ENCODE results near the gene MGMT.

The MGMT gene

DNA sequence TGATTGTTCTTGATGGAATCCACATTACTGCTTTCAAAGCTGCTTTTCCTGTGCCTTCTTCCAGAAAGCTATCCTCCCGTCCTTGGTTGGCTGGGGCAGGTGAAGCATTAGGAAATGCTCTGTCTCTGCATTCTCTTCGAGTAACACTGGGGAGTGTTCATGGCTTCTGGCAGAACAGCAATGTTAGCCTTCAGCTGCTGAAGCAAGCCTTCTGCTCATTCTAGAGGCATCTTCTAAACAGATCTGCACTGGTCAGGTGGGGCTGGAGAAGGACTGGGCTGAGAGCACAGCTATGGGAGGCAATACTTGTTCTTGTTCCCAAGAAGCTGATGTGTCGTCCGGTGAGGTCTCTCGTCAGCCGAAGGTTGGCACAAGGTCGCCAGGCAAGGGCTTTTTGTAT is 80.6 kb downstream of the MGMT start:
- H3K9me3 Mint-ChIP-seq: no peaks in the 10 kb centered on the region

DNA sequence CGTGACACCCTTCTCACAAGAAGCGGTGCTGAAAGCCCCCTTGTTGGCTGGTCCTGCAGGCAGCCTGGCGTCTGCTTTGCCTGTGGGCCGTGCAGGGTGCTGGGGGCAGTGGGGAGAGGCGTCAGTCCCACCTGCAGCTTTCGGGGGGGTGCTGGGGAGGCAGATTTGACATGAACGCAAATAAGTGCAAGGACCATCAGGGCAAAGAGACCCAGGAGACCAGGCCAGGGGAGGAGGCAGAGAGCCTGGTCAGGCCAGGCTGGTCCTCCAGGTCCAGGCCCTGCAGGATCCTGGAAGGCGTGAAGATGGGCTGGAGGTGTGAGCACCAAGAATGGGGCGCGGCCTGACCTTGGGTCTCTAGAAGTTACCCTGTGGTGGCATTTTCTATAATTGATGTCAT is 81.6 kb downstream of the MGMT start:
- Mint-ChIP-seq H3K4me1 (peaks cover 47% of the 10 kb centered on the region), H3K9me3 (no peaks in the 10 kb centered on the region), H3K36me3 (peaks cover 27% of the 10 kb centered on the region), H3K27ac (peak overlapping the region; percentile 64), H3K4me3 (no peak overlapping the region), H3K27me3 (no peaks in the 10 kb centered on the region)
- no peak for ATAC-seq

More for the DNA sequence above, 80.6 kb downstream of the MGMT start:
- H3K36me3 Mint-ChIP-seq: peaks cover 31% of the 10 kb centered on the region
- no peaks in the 10 kb centered on the region for H3K27me3 Mint-ChIP-seq
- peaks cover 42% of the 10 kb centered on the region for H3K4me1 Mint-ChIP-seq
- H3K4me3 Mint-ChIP-seq: no peak overlapping the region
- H3K27ac Mint-ChIP-seq: peak overlapping the region; percentile 64
- ATAC-seq: no peak

DNA sequence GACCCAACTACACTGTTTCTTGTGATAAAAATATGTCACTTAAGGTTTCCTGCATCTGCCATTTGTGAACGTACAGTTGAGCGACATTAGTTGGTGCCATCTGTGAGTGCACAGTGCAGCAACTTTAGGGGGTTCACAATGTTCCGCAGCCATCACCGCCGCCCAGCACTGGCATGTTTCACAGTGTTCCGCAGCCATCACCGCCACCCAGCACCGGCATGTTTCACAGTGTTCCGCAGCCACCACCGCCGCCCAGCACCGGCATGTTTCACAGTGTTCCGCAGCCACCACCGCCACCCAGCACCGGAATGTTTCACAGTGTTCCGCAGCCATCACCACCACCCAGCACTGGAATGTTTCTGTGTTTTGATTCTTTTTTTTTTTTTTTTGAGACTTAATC is 83.0 kb downstream of the MGMT start:
- H3K27ac Mint-ChIP-seq: no peak overlapping the region
- H3K36me3 Mint-ChIP-seq: peaks cover 23% of the 10 kb centered on the region
- H3K9me3 Mint-ChIP-seq: no peaks in the 10 kb centered on the region

DNA sequence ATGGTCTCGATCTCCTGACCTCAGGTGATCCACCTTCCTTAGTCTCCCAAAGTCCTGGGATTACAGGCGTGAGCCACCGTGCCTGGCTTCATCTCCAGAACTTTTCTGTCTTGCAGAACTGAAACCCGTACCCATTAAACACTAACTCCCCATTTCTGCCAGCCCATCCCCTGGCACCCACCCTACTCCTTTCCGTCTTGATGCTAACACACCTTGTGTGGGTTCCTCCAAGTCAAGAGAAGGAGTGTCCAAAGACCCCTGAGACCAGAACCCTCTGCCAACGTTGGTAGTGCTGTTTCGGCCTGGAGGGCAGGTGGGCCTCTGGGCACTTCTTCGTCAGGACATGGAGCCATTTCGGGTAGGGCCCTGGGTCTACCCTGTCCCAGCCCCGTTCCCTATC is 83.6 kb downstream of the MGMT start:
- Mint-ChIP-seq H3K27ac (peak overlapping the region; percentile 59), H3K27me3 (no peaks in the 10 kb centered on the region), H3K4me3 (no peak overlapping the region), H3K4me1 (peaks cover 45% of the 10 kb centered on the region), H3K36me3 (peaks cover 25% of the 10 kb centered on the region), H3K9me3 (no peaks in the 10 kb centered on the region)
- no peak for ATAC-seq

More for the DNA sequence above, 83.0 kb downstream of the MGMT start:
- H3K4me1 Mint-ChIP-seq: peaks cover 45% of the 10 kb centered on the region
- no peaks in the 10 kb centered on the region for H3K27me3 Mint-ChIP-seq
- H3K4me3 Mint-ChIP-seq: no peak overlapping the region
- ATAC-seq: no peak

DNA sequence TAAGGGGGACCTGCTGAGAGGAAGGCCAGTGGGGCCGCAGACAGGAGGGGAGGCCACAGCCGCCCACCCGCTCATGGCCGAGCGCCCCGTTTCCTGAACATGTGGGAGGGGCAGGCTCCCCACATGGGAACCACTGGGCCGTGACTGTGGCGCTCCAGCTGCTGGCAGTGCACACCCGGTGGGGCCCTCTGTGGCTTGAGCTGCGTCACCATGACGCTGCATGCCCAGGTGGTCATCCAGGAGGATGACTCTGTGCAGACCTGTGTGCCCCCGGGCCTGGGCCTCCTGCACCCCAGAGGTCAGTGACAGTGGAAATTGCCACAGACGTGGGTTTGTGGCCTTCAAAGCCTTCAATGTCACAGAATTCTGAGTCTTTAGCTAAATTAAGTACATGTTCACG is 85.1 kb downstream of the MGMT start:
- peak overlapping the region; percentile 36 for H3K4me3 Mint-ChIP-seq
- peaks cover 25% of the 10 kb centered on the region for H3K36me3 Mint-ChIP-seq
- H3K9me3 Mint-ChIP-seq: no peaks in the 10 kb centered on the region
- peaks cover 35% of the 10 kb centered on the region for H3K4me1 Mint-ChIP-seq
- H3K27me3 Mint-ChIP-seq: no peaks in the 10 kb centered on the region
- peak overlapping the region; percentile 59 for H3K27ac Mint-ChIP-seq
- ATAC-seq: peak; percentile 93

DNA sequence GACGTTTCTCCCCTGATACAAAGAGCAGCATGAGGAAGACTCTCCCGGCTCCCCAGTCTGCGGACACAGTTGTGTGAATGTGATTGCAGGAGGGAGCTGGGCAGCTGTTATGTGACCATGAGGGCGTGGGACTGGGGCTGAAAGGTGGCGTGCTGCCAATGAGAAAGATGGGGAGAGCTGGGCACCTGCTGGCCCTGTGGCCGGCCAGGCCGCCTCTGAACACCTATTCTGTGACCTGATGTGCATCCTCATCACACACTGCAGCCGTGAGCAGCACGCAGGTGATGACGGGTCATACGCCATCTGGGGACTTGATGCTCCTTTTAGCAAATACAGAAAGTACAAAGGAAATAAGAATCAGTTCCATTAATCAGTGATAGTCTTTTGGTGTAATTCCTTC is 86.9 kb downstream of the MGMT start:
- H3K27ac Mint-ChIP-seq: no peak overlapping the region
- ATAC-seq: no peak
- peaks cover 26% of the 10 kb centered on the region for H3K4me1 Mint-ChIP-seq
- H3K36me3 Mint-ChIP-seq: peaks cover 30% of the 10 kb centered on the region
- no peak overlapping the region for H3K4me3 Mint-ChIP-seq
- no peaks in the 10 kb centered on the region for H3K27me3 Mint-ChIP-seq
- no peaks in the 10 kb centered on the region for H3K9me3 Mint-ChIP-seq

DNA sequence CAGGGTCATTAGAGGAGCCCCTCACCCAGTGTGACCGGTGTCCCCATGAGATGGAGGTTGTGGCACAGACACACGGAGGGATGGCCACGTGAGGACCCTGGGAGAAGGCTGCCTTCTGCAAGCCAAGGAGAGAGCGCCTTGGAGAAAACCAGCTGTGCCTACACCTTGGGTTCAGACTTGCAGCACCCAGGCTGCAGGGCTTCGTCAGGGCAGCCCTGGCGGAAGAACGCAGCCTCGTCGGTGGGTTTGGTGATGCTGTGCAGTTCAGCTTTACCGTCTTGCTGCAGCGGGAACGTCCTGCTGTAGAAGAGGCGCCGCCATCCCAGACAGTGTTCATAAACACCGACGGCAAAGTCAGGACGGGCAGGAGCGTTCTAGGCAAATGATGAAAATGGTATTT is 89.3 kb downstream of the MGMT start:
- Mint-ChIP-seq H3K36me3 (peaks cover 26% of the 10 kb centered on the region), H3K4me3 (no peak overlapping the region), H3K27ac (no peak overlapping the region), H3K9me3 (no peaks in the 10 kb centered on the region), H3K4me1 (peaks cover 22% of the 10 kb centered on the region), H3K27me3 (no peaks in the 10 kb centered on the region)
- no peak for ATAC-seq

DNA sequence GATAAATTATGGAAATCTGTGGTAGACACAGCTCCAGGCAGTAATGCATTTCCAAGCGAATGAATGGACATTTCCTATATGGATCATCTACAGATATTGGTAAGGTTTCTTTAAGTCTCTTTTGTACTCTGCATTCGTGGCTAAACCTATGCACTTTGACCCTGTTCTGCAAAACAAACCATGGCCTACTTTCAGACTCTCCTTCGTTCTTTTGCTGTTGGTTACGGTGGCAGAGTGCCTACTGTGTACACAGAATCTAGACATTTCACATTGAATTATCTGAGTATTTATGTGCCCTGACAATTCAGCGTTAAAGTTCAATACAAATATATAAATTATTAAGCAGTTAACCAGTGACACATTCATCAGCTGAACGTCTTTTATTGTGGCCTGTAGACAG is 93.3 kb downstream of the MGMT start:
- no peak for ATAC-seq
- H3K27ac Mint-ChIP-seq: no peak overlapping the region
- no peaks in the 10 kb centered on the region for H3K27me3 Mint-ChIP-seq
- peaks cover 6% of the 10 kb centered on the region for H3K9me3 Mint-ChIP-seq
- H3K36me3 Mint-ChIP-seq: peaks cover 34% of the 10 kb centered on the region
- H3K4me1 Mint-ChIP-seq: peaks cover 6% of the 10 kb centered on the region
- no peak overlapping the region for H3K4me3 Mint-ChIP-seq

DNA sequence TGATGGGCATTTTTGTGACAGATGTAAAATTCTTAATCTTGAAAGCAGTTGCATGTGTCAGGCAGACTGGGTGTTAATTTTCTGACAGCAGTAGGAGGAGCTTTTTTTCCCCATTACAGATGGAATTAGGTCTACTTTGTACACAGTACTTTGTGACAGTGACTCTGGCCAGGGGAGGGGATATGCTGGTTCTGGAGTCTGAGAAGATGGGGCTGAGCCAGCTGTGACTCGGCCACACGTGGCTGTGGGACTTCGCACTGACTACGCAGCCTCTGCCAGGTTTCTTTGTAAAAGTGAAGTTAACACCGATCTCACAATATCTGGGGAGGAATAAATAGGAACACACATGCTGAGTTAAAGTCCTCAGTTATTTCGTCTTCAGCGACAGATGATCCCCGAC is 95.4 kb downstream of the MGMT start:
- H3K27me3 Mint-ChIP-seq: no peaks in the 10 kb centered on the region
- H3K27ac Mint-ChIP-seq: no peak overlapping the region
- H3K4me3 Mint-ChIP-seq: no peak overlapping the region
- peaks cover 6% of the 10 kb centered on the region for H3K4me1 Mint-ChIP-seq
- no peak for ATAC-seq
- H3K36me3 Mint-ChIP-seq: peaks cover 52% of the 10 kb centered on the region
- H3K9me3 Mint-ChIP-seq: peaks cover 6% of the 10 kb centered on the region

DNA sequence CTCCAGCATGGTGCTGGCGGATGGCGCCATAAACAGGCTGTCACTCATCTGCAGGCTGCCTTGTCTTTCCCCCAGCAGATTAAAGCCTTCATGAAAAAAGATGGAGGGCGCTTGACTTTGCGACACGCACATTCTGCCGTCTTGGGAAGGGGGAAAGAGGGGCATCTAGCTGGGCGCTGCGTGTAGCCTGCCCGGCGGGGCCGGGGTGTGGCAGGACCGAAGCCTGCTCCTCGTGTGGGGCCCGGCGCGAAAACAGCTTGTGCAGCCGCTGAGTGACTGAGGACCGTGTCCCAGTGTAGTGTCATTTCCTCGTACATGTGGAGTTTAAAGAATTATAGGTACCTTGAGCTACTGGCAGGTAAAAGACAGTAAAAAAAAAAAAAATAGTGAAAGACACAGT is 97.9 kb downstream of the MGMT start:
- Mint-ChIP-seq H3K27ac (peak overlapping the region; percentile 83), H3K9me3 (peaks cover 6% of the 10 kb centered on the region), H3K27me3 (no peaks in the 10 kb centered on the region), H3K36me3 (peaks cover 53% of the 10 kb centered on the region), H3K4me3 (no peak overlapping the region), H3K4me1 (peaks cover 6% of the 10 kb centered on the region)
- ATAC-seq: no peak

DNA sequence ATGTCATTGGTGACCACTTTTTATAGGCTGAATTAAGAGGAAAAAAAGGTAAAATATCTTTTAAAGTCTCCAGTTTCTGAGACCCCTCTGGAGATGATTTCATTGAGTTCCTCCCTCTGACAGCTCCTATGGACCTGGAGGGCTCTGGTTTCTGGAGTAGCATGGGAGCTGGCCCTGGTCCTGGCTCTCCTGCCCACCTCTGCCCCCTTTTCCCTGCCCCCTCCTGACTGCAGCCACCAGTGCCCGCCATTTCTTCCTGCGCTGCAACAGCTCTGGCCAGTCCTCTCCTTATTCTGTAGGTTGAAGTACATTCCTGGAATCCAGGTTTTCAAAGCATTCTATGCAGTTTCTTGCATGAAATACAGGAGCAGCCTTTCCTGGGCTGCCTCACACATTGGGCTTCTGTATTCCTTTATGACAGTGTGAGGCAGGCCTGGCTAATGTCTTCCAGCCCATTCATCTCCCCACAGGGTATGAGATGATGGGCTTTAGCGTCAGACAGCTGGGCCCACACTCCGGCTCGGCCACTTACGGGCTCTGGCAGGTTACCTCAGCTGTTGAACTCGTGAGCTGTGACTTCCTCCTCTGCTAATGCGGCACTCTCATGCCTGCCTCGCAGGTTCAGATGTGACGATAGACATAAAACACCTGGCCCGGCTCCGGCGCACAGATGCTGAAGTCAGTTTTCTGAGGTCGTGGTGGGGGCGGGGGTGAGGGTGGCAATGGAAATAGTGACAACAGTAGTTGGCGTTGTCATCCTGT is 101.7 kb downstream of the MGMT start:
- ATAC-seq: peak; percentile 75
- H3K36me3 Mint-ChIP-seq: peaks cover 42% of the 10 kb centered on the region
- no peaks in the 10 kb centered on the region for H3K27me3 Mint-ChIP-seq
- H3K27ac Mint-ChIP-seq: no peak overlapping the region
- H3K9me3 Mint-ChIP-seq: peaks cover 6% of the 10 kb centered on the region
- peaks cover 6% of the 10 kb centered on the region for H3K4me1 Mint-ChIP-seq
- no peak overlapping the region for H3K4me3 Mint-ChIP-seq

DNA sequence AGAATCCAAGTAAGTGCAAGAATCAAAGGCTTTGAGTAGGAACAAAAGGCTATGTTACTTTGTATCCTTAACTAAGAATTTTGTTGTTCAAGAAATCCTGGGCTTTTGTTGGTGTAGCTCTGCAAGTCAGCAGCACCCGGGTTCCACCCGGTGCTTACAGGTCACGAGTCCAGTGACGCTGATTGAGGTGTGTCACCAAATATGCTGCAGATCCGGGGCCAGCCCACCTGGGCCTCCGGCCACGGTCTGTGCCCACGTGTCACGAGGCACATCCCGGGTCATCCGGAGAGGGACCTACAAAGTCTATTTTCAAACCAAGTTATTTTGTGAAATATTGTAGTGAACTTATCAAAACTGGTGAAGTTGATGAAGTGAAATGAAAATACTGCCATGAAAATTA is 103.1 kb downstream of the MGMT start:
- ATAC-seq: no peak
- Mint-ChIP-seq H3K4me1 (no peaks in the 10 kb centered on the region), H3K27me3 (no peaks in the 10 kb centered on the region), H3K36me3 (peaks cover 33% of the 10 kb centered on the region), H3K27ac (no peak overlapping the region), H3K9me3 (no peaks in the 10 kb centered on the region), H3K4me3 (no peak overlapping the region)

DNA sequence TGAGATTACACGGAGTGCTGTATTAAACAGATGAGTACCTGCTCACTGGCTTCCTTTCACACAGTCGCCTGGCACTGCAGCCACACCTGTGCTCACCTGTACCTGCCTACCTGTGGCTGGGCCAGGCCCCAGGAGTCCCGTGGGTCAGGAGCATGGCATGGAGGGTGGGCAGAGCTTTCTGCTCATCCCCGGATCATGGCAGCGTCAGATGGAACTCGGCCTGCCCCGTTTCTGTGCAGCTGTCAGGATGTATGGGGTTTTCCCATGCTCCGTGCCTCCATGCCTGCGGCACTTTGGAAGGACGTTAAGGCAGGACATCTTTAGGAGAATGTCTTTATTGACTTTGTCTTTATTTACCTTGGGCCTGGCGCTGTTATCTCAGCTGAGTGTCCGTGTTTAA is 112.2 kb downstream of the MGMT start:
- Mint-ChIP-seq H3K36me3 (peaks cover 29% of the 10 kb centered on the region), H3K9me3 (peaks cover 6% of the 10 kb centered on the region), H3K4me3 (no peak overlapping the region), H3K27ac (no peak overlapping the region), H3K27me3 (no peaks in the 10 kb centered on the region), H3K4me1 (no peaks in the 10 kb centered on the region)
- no peak for ATAC-seq

DNA sequence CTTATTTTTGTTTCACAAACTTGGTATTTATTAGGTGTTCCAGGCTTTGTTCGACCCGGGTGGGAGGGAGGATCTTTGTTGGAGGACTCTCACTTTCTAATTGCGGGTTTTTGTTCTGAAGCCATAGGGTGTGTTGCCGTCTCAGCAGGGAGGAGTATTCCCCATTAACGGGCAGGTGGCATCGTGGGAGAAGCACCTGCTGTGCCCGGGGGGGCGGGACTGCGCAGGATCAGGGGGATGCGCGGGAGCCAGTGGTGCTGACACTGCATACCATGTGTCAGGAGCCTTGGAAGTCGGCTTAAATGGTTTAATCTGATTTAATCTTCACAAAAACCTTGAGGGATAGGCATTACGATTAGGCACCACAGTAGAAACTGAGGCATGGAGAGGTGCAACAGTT is 113.0 kb downstream of the MGMT start:
- Mint-ChIP-seq H3K4me1 (no peaks in the 10 kb centered on the region), H3K4me3 (no peak overlapping the region), H3K27me3 (no peaks in the 10 kb centered on the region), H3K27ac (no peak overlapping the region), H3K9me3 (peaks cover 10% of the 10 kb centered on the region), H3K36me3 (peaks cover 36% of the 10 kb centered on the region)
- no peak for ATAC-seq

DNA sequence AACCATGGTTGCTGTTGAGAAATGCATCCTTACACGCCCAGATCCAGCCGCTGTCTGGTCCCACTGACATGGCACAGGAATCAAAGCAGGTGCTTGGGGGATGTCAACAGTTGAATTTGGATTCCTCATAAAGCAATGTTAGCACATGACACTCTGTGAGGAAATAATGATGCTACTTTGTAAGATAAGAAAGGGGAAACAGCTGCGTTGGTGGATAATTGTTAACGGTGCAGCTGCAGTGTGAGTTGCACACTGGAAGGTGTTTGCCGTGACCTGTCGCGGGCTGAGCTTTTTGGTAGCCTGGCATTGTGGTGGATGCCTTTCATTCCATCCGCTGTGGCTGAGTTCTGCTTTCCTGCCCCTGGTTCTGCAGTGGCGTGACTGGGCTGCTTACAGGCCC is 113.9 kb downstream of the MGMT start:
- H3K4me3 Mint-ChIP-seq: no peak overlapping the region
- H3K4me1 Mint-ChIP-seq: no peaks in the 10 kb centered on the region
- peaks cover 45% of the 10 kb centered on the region for H3K36me3 Mint-ChIP-seq
- no peak for ATAC-seq
- H3K27me3 Mint-ChIP-seq: no peaks in the 10 kb centered on the region
- H3K27ac Mint-ChIP-seq: no peak overlapping the region
- H3K9me3 Mint-ChIP-seq: peaks cover 16% of the 10 kb centered on the region

DNA sequence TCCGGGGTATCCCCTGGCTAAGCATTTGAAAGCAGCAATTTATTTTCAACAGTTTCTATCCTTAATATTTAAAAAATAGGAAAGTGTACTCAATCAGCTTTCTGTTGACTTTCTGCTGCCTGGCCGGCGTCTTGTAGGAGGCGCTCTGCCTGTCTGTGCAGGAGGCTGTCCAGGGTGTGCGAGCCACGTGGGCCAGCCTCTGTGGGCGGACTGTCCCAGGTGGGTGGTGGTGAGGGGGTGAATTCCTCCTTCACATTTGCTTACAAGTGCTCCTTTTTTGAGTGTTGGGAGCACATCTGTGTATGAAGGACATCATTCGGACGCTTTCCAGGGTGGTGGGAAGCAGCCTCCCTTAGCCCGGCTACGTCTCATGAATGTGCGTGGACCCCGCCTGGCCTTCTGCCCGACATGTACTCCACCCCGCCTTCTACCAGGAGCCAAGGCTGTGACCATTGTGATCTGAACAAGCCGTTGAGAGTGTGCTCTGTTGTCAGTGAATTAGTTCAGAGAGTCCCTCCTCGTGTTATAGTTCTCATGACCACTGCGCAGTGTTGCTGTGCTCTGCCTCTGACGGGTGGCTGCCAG is 114.9 kb downstream of the MGMT start:
- no peak overlapping the region for H3K4me3 Mint-ChIP-seq
- H3K27ac Mint-ChIP-seq: no peak overlapping the region
- ATAC-seq: no peak
- no peaks in the 10 kb centered on the region for H3K4me1 Mint-ChIP-seq
- H3K9me3 Mint-ChIP-seq: peaks cover 22% of the 10 kb centered on the region
- H3K27me3 Mint-ChIP-seq: no peaks in the 10 kb centered on the region
- peaks cover 55% of the 10 kb centered on the region for H3K36me3 Mint-ChIP-seq

All from stimulated activated memory B cell treated with anti-CD40 and anti-IgM and Interleukin-4, amounts not matched to agents 10 μg/mL and 1 μg/mL and 100 μg/mL, for 72 hours (primary cell).